GM12801 (cell line): ENCODE data around the gene AKAP8.

Source experiments
- CTCF ChIP-seq: IDR thresholded peaks from one replicate; pipeline ENCODE4 v1.5.1; 2011; ENCODE audit warnings: control low read depth; ENCODE audit not compliant: insufficient read length; ENCODE audit errors: extremely low read depth

AKAP8 gene

GRCh38 chr19:15369594-15369891, 10.0 kb downstream of the AKAP8 start:
- no peak for TF ChIP-seq CTCF

- no peak for TF ChIP-seq CTCF
Observed at GRCh38 chr19:15368798-15369593, 10.6 kb downstream of the AKAP8 start.

- TF ChIP-seq CTCF, result no peak
Observed at GRCh38 chr19:15368051-15368632, 11.4 kb downstream of the AKAP8 start.

GRCh38 chr19:15367439-15367838, 12.1 kb downstream of the AKAP8 start:
- TF ChIP-seq CTCF, result no peak

GRCh38 chr19:15365264-15365663, 14.3 kb downstream of the AKAP8 start:
- no peak for TF ChIP-seq CTCF

- TF ChIP-seq CTCF, result no peak
Observed at GRCh38 chr19:15358918-15359317, 20.7 kb downstream of the AKAP8 start.

GRCh38 chr19:15357906-15358305, 21.7 kb downstream of the AKAP8 start:
- no peak for TF ChIP-seq CTCF
